HCT116 (cell line): Measurements from ENCODE around the gene DYNC1LI1. TPM values are rescaled to one million over a fixed set of nuclear protein-coding genes. Genes with fewer than 3 reads are reported as not detected.

Source experiments
- ATAC-seq: fragments of 200-7000 bp; cut with Tn5 transposase; 2 replicates; pipeline ENCODE4 v1.9.1; 2020; ENCODE audit warnings: mild to moderate bottlenecking, moderate library complexity
- BruUV-seq: library from RNA; stranded (reverse); fragments of 400-500 nt; replicated peaks from 2 replicates; lab custom pipeline; 2021; lab: Mats Ljungman, UMichigan
- CTCF ChIA-PET: fragments of 300-600 bp; sonication (Branson Sonifier 250); formaldehyde crosslinking; loops from one replicate; lab custom pipeline; 2021; ENCODE audit warnings: antibody characterized with exemption; lab: Charles Lee
- POLR2A ChIA-PET: fragments of 300-600, 350-600 bp; sonication (Branson Sonifier 250); formaldehyde crosslinking; loops from one replicate; lab custom pipeline; 2021; ENCODE audit warnings: antibody characterized with exemption; lab: Charles Lee
- RAD21 ChIA-PET, 2 experiments: fragments of 300-600 bp; sonication (Branson Sonifier 250); formaldehyde crosslinking; loops; one replicate each; lab custom pipeline; 2023; ENCODE audit warnings: low total read pairs in 2 of 2; ENCODE audit not compliant: uncharacterized antibody in 2 of 2, unreplicated experiment in 2 of 2, low non-redundant PET in 1 of 2; lab: Charles Lee
- DNase-seq: peaks from one replicate; pipeline ENCODE4 v3.0.0-alpha.2; 2010; ENCODE audit warnings: low read depth, low spot score
- H2AFZ ChIP-seq: fragments of 200-600 bp; shearing (Covaris generic), sonication (generic); 2 replicates; pipeline ENCODE4 v1.6.1; 2017; ENCODE audit warnings: low read depth, mixed run types, mixed read lengths, antibody characterized with exemption, low read length; ENCODE audit not compliant: poor library complexity, severe bottlenecking
- H3K27ac ChIP-seq: 2 replicates; pipeline ENCODE4 v1.5.1; 2012; ENCODE audit warnings: low read depth, low read length
- H3K27me3 ChIP-seq: fragments of 200-600 bp; sonication (generic); 2 replicates; pipeline ENCODE4 v1.6.1; 2016; ENCODE audit warnings: mixed run types, low read length, mixed read lengths; ENCODE audit not compliant: insufficient read depth
- H3K36me3 ChIP-seq, 2 experiments: fragments of 200-500 bp in 1 of 2; fragments of 200-600 bp in 1 of 2; sonication (Bioruptor generic) in 1 of 2; sonication (generic) in 1 of 2; 2 replicates each; pipeline versions ENCODE4 v1.5.1 to v1.6.1; 2014 to 2016; ENCODE audit warnings: low read length in 2 of 2, inconsistent platforms in 1 of 2, mixed read lengths in 1 of 2, mixed run types in 1 of 2; ENCODE audit not compliant: insufficient read depth in 2 of 2, control insufficient read depth in 1 of 2
- H3K4me1 ChIP-seq, 2 experiments: fragments of 200-600 bp in 1 of 2; sonication (generic) in 1 of 2; 2 replicates each; pipeline versions ENCODE4 v1.5.1 to v1.6.1; 2012 to 2017; ENCODE audit warnings: low read length in 2 of 2, inconsistent platforms in 1 of 2, mild to moderate bottlenecking in 1 of 2, mixed read lengths in 1 of 2, mixed run types in 1 of 2, moderate library complexity in 1 of 2; ENCODE audit not compliant: insufficient read depth in 2 of 2, control insufficient read depth in 1 of 2
- H3K4me2 ChIP-seq: fragments of 200-600 bp; sonication (generic); 2 replicates; pipeline ENCODE4 v1.6.1; 2017; ENCODE audit warnings: mixed run types, low read length, mixed read lengths
- H3K4me3 ChIP-seq, 2 experiments: fragments of 200-600 bp in 1 of 2; sonication (generic) in 1 of 2; replicated peaks in 1 of 2; 2 replicates each; pipeline ENCODE4 v1.5.1; 2011 to 2016; ENCODE audit warnings: low read length in 2 of 2, control low read depth in 1 of 2, low read depth in 1 of 2, mild to moderate bottlenecking in 1 of 2, mixed read lengths in 1 of 2, mixed run types in 1 of 2
- H3K79me2 ChIP-seq: fragments of 200-600 bp; sonication (generic); 2 replicates; pipeline ENCODE4 v1.6.1; 2017; ENCODE audit warnings: mild to moderate bottlenecking, mixed run types, low read length, moderate library complexity, mixed read lengths; ENCODE audit not compliant: insufficient read depth
- H3K9ac ChIP-seq: fragments of 200-600 bp; sonication (generic); 2 replicates; pipeline ENCODE4 v1.6.1; 2016; ENCODE audit warnings: low read length, mixed read lengths
- H3K9me2 ChIP-seq: fragments of 200-600 bp; sonication (generic), shearing (Covaris generic); 2 replicates; pipeline ENCODE4 v1.6.1; 2017; ENCODE audit warnings: mixed run types, mild to moderate bottlenecking, moderate library complexity; ENCODE audit not compliant: insufficient read depth
- H3K9me3 ChIP-seq, 2 experiments: fragments of 200-500 bp in 1 of 2; fragments of 200-600 bp in 1 of 2; sonication (Bioruptor generic) in 1 of 2; sonication (generic) in 1 of 2; 2 replicates each; pipeline ENCODE4 v1.6.1; 2014 to 2017; ENCODE audit warnings: low read length in 2 of 2, mixed read lengths in 2 of 2, inconsistent platforms in 1 of 2, low read depth in 1 of 2, mild to moderate bottlenecking in 1 of 2, mixed run types in 1 of 2, moderate library complexity in 1 of 2; ENCODE audit not compliant: control insufficient read depth in 1 of 2, insufficient read depth in 1 of 2
- H4K20me1 ChIP-seq: fragments of 200-600 bp; sonication (generic), shearing (Covaris generic); 2 replicates; pipeline ENCODE4 v1.6.1; 2017; ENCODE audit warnings: mixed run types, mild to moderate bottlenecking, moderate library complexity; ENCODE audit not compliant: insufficient read depth
- ATF3 ChIP-seq: IDR thresholded peaks from 2 replicates; pipeline ENCODE4 v1.6.1; 2012
- CBX3 ChIP-seq: IDR thresholded peaks from 2 replicates; pipeline ENCODE4 v1.6.1; 2012; ENCODE audit warnings: low read depth
- CTCF ChIP-seq, 3 experiments: fragments of 200-600 bp in 1 of 3; sonication (generic) in 1 of 3; IDR thresholded peaks in 2 of 3; conservative IDR thresholded peaks in 1 of 3; 2 replicates each; pipeline ENCODE4 v1.5.1; 2012 to 2017; ENCODE audit warnings: low read depth in 2 of 3, low read length in 2 of 3, antibody characterized with exemption in 1 of 3, borderline replicate concordance in 1 of 3, control low read depth in 1 of 3, mild to moderate bottlenecking in 1 of 3, mixed read lengths in 1 of 3, mixed run types in 1 of 3, moderate library complexity in 1 of 3; ENCODE audit not compliant: insufficient read depth in 1 of 3
- EGR1 ChIP-seq: IDR thresholded peaks from 2 replicates; pipeline ENCODE4 v1.6.1; 2012; ENCODE audit warnings: low read depth
- JUND ChIP-seq: IDR thresholded peaks from 2 replicates; pipeline ENCODE4 v1.6.1; 2012
- YY1 ChIP-seq: IDR thresholded peaks from 2 replicates; pipeline ENCODE4 v1.6.1; 2011; ENCODE audit warnings: low read length, low read depth, moderate library complexity, mild to moderate bottlenecking; ENCODE audit not compliant: insufficient replicate concordance; ENCODE audit errors: extremely low read depth
- ZBTB33 ChIP-seq: IDR thresholded peaks from 2 replicates; pipeline ENCODE4 v1.6.1; 2011; ENCODE audit warnings: mild to moderate bottlenecking, low read length, moderate library complexity; ENCODE audit not compliant: insufficient replicate concordance; ENCODE audit errors: extremely low read depth
- ZFX ChIP-seq: fragments of 450-650 bp; IDR thresholded peaks from 2 replicates; pipeline ENCODE4 v1.6.1; 2017
- ZNF274 ChIP-seq: fragments of 200-500 bp; sonication (Bioruptor generic); IDR thresholded peaks from 2 replicates; pipeline ENCODE4 v1.6.1; 2014; ENCODE audit warnings: mild to moderate bottlenecking, low read depth, low read length, inconsistent platforms
- intact Hi-C: fragments of 100-400 bp; cut with micrococcal nuclease; formaldehyde crosslinking; loops from 2 replicates; pipeline ENCODE4 v1.10.0; 2022
- total RNA-seq: library from RNA; stranded (reverse); gene quantifications from one replicate; pipeline ENCODE4 v1.2.1, GENCODE V29; 2021; ENCODE audit not compliant: unreplicated experiment
- TF ChIP-seq, protein P1 (sequence below): IDR thresholded peaks from 2 replicates; pipeline ENCODE4 v1.6.1; 2012; ENCODE audit warnings: low read depth

DYNC1LI1 gene
- total RNA-seq, 1 experiment from 2014 or later, result 39.4 TPM

DNA sequence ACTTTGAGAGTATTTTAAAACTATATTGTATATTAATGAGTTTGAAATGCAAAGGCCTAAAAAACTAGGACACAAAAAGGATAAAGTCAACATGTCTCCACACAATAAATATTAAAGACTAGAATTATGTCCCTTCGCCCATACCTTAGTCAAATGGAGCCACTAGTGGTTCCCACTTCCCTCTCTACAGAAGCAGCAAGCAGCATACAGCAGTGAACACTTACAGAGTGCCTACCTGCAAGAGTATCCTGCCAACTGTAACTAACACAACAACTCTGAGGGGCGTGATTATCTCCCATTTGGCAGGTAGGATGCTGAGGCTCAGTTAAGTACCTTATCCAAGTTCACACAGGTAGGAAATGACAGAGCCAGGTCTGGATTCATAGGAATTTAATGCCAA is 17.2 kb downstream of the DYNC1LI1 start (continued):
- TF ChIP-seq CTCF (IDR thresholded peaks at IDR 0.05 in 2 of 3, conservative IDR thresholded peaks at IDR 0.05 in 1 of 3; ENCODE audit: borderline replicate concordance in 1 of 3, insufficient read depth in 1 of 3, low read depth in 2 of 3, low read length in 2 of 3), result no peak
- TF ChIP-seq, protein P1, sequence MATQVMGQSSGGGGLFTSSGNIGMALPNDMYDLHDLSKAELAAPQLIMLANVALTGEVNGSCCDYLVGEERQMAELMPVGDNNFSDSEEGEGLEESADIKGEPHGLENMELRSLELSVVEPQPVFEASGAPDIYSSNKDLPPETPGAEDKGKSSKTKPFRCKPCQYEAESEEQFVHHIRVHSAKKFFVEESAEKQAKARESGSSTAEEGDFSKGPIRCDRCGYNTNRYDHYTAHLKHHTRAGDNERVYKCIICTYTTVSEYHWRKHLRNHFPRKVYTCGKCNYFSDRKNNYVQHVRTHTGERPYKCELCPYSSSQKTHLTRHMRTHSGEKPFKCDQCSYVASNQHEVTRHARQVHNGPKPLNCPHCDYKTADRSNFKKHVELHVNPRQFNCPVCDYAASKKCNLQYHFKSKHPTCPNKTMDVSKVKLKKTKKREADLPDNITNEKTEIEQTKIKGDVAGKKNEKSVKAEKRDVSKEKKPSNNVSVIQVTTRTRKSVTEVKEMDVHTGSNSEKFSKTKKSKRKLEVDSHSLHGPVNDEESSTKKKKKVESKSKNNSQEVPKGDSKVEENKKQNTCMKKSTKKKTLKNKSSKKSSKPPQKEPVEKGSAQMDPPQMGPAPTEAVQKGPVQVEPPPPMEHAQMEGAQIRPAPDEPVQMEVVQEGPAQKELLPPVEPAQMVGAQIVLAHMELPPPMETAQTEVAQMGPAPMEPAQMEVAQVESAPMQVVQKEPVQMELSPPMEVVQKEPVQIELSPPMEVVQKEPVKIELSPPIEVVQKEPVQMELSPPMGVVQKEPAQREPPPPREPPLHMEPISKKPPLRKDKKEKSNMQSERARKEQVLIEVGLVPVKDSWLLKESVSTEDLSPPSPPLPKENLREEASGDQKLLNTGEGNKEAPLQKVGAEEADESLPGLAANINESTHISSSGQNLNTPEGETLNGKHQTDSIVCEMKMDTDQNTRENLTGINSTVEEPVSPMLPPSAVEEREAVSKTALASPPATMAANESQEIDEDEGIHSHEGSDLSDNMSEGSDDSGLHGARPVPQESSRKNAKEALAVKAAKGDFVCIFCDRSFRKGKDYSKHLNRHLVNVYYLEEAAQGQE, result no peak

- ChIA-PET RAD21 (no interaction called here), POLR2A (no interaction called here), CTCF (no interaction called here)
- ATAC-seq (no peak), DNase-seq (no peak)
- H3K27me3 ChIP-seq, result no peaks in the 10 kb centered on the region
- H4K20me1 ChIP-seq, result peaks cover 8% of the 10 kb centered on the region; the same call in 1 of the 2 replicates
- intact Hi-C loops, result no loop called here
- no peaks in the 10 kb centered on the region for H3K36me3 ChIP-seq
- H3K4me1 ChIP-seq, result no peaks in the 10 kb centered on the region
- TF ChIP-seq ZNF274 (no peak), ATF3 (no peak), JUND (no peak), EGR1 (no peak), ZBTB33 (no peak), YY1 (no peak), ZFX (no peak), CBX3 (no peak)
- H3K4me2 ChIP-seq, result no peak overlapping the region
- no peak overlapping the region for H2AFZ ChIP-seq
- no peak overlapping the region for H3K4me3 ChIP-seq
- H3K27ac ChIP-seq, result no peak overlapping the region
- H3K9ac ChIP-seq, result no peak overlapping the region
- no peaks in the 10 kb centered on the region for H3K9me3 ChIP-seq
- BruUV-seq, result no TSS peak
- H3K79me2 ChIP-seq, result peaks cover 97% of the 10 kb centered on the region
- H3K9me2 ChIP-seq, result no peaks in the 10 kb centered on the region
These were observed 18.6 kb downstream of the DYNC1LI1 start for GRCh38 chr3:32552013-32552412.
